ENCODE results near the gene CYB5B. TPM values are rescaled to one million over a fixed set of nuclear protein-coding genes. Genes with fewer than 3 reads are reported as not detected.
A peak's percentile ranks its signal among the peaks of the same experiment; 100 is the strongest.

CYB5B gene
- polyA plus RNA-seq, 3 donors, result 32.3 to 90.4 (median 84.9) TPM

GRCh38 chr16:69486724-69487123, 62.3 kb downstream of the CYB5B start:
- no peaks in the 10 kb centered on the region for H3K4me1 ChIP-seq (ENCODE audit: control insufficient read depth in 1 of 2, insufficient read depth in 2 of 2, low read length in 2 of 2)
- H2AFZ ChIP-seq (ENCODE audit: insufficient read depth, low read depth, low read length, poor library complexity, severe bottlenecking), result no peak overlapping the region
- H3K9ac ChIP-seq (ENCODE audit: insufficient read depth, low read length, poor library complexity, severe bottlenecking), result no peak overlapping the region
- 93% methylated on average over 9 of the region's 11 CpGs for WGBS (ENCODE audit: insufficient coverage)
- H3K27me3 ChIP-seq (ENCODE audit: control insufficient read depth in 2 of 2, insufficient read depth in 2 of 2, low read length in 2 of 2), result peaks cover 32 to 53% of the 10 kb centered on the region in 2 donors
- Mint-ChIP-seq H3K36me3 (peaks cover 0 to 5% of the 10 kb centered on the region in 2 donors), H3K4me1 (peaks cover 9% of the 10 kb centered on the region), H3K27ac (no peak overlapping the region), H3K27me3 (ENCODE audit: low read depth in 3 of 3) (peaks cover 58 to 69% (median 61%) of the 10 kb centered on the region in 3 donors), H3K4me3 (peak overlapping the region in 1 of 2 donors; percentile 65), H3K9me3 (peaks cover 0 to 4% (median 0%) of the 10 kb centered on the region in 7 donors)
- peaks cover 5% of the 10 kb centered on the region for H4K20me1 ChIP-seq (ENCODE audit: insufficient read depth, low read length)
- no peak overlapping the region for H3K4me2 ChIP-seq (replicated peaks; ENCODE audit: extremely low read depth, low read length, poor library complexity, severe bottlenecking)
- no peak overlapping the region for H3K4me3 ChIP-seq (replicated peaks in 1 of 3; ENCODE audit: low read depth in 2 of 3, low read length in 3 of 3)
- no peaks in the 10 kb centered on the region for H3K9me3 ChIP-seq (replicated peaks in 1 of 2; ENCODE audit: control insufficient read depth in 1 of 2, insufficient read depth in 1 of 2, low read length in 2 of 2)
- intact Hi-C loops (cut with micrococcal nuclease), result no loop called here
- no peak overlapping the region for H3K27ac ChIP-seq (ENCODE audit: low read depth in 1 of 2, low read length in 2 of 2)
- no peaks in the 10 kb centered on the region for H3K36me3 ChIP-seq (replicated peaks in 1 of 2; ENCODE audit: control insufficient read depth in 1 of 2, insufficient read depth in 2 of 2, low read length in 2 of 2)
- H3K79me2 ChIP-seq (ENCODE audit: insufficient read depth, low read length), result no peaks in the 10 kb centered on the region
- no peak for TF ChIP-seq CTCF (IDR thresholded peaks at IDR 0.05)
- no peak for DNase-seq

- intact Hi-C loops (cut with micrococcal nuclease), result no loop called here
- Histone ChIP-seq H3K27ac (ENCODE audit: low read depth in 1 of 2, low read length in 2 of 2) (no peak overlapping the region), H3K9ac (ENCODE audit: insufficient read depth, low read length, poor library complexity, severe bottlenecking) (no peak overlapping the region), H3K4me1 (ENCODE audit: control insufficient read depth in 1 of 2, insufficient read depth in 2 of 2, low read length in 2 of 2) (no peaks in the 10 kb centered on the region), H3K9me3 (replicated peaks in 1 of 2; ENCODE audit: control insufficient read depth in 1 of 2, insufficient read depth in 1 of 2, low read length in 2 of 2) (no peaks in the 10 kb centered on the region), H3K4me2 (replicated peaks; ENCODE audit: extremely low read depth, low read length, poor library complexity, severe bottlenecking) (no peak overlapping the region), H3K27me3 (ENCODE audit: control insufficient read depth in 2 of 2, insufficient read depth in 2 of 2, low read length in 2 of 2) (peaks cover 13 to 20% of the 10 kb centered on the region in 2 donors), H3K36me3 (replicated peaks in 1 of 2; ENCODE audit: control insufficient read depth in 1 of 2, insufficient read depth in 2 of 2, low read length in 2 of 2) (no peaks in the 10 kb centered on the region), H2AFZ (ENCODE audit: insufficient read depth, low read depth, low read length, poor library complexity, severe bottlenecking) (no peak overlapping the region), H3K4me3 (replicated peaks in 1 of 3; ENCODE audit: low read depth in 2 of 3, low read length in 3 of 3) (no peak overlapping the region), H4K20me1 (ENCODE audit: insufficient read depth, low read length) (no peaks in the 10 kb centered on the region), H3K79me2 (ENCODE audit: insufficient read depth, low read length) (no peaks in the 10 kb centered on the region)
- TF ChIP-seq CTCF (IDR thresholded peaks at IDR 0.05), result no peak
- Mint-ChIP-seq H3K4me3 (peak overlapping the region in 1 of 2 donors; percentile 59), H3K27ac (no peak overlapping the region), H3K27me3 (ENCODE audit: low read depth in 3 of 3) (peaks cover 36 to 53% (median 37%) of the 10 kb centered on the region in 3 donors), H3K36me3 (no peaks in the 10 kb centered on the region), H3K4me1 (no peaks in the 10 kb centered on the region), H3K9me3 (peaks cover 0 to 7% (median 4%) of the 10 kb centered on the region in 7 donors)
- no peak for DNase-seq
- 97% methylated on average over 5 of the region's 9 CpGs for whole genome bisulfite sequencing (ENCODE audit: insufficient coverage)
These were observed 66.4 kb downstream of the CYB5B start for GRCh38 chr16:69490707-69491324.
